ENCODE measurements around the gene RGS14. TPM values are rescaled to one million over a fixed set of nuclear protein-coding genes. Genes with fewer than 3 reads are reported as not detected.
"Not testable (repeated sequence)": the region's sequence is repeated elsewhere in the genome, so short reads cannot be mapped to it uniquely, and the experiment has no call there.

RGS14 gene
- total and polyA plus RNA-seq, 7 experiments from 2014 or later, result 32.9 to 196 (median 100) TPM

- H3K4me3 Mint-ChIP-seq, result peak overlapping the region; percentile 64 to 86 (median 82)
- Histone ChIP-seq H3K4me1 (ENCODE audit: control insufficient read depth in 2 of 2, insufficient read depth in 2 of 2, low read length in 2 of 2) (peaks cover 36 to 75% of the 10 kb centered on the region in 2 donors), H3K27ac (ENCODE audit: low read depth, low read length) (peak overlapping the region; percentile 76), H3K27me3 (ENCODE audit: control insufficient read depth in 2 of 2, insufficient read depth in 2 of 2, low read length in 2 of 2) (no peaks in the 10 kb centered on the region), H3K4me3 (ENCODE audit: low read length) (peak overlapping the region; percentile 43), H3K36me3 (ENCODE audit: control insufficient read depth in 2 of 3, insufficient read depth in 3 of 3, low read length in 3 of 3) (peaks cover 16 to 40% (median 21%) of the 10 kb centered on the region in 3 experiments), H3K9me3 (ENCODE audit: control insufficient read depth in 2 of 3, low read length in 3 of 3) (no peaks in the 10 kb centered on the region)
- no peaks in the 10 kb centered on the region for H3K9me3 Mint-ChIP-seq
- DNase-seq, result no peak
- peak overlapping the region; percentile 40 to 95 (median 90) for H3K27ac Mint-ChIP-seq
- peak; percentile 20 for ATAC-seq
- intact Hi-C loops (cut with micrococcal nuclease), result loop anchor here (1.0 to 2.0 kb wide), 4 partner anchors 16 to 61 kb away; partner anchors contain the start of gene RGS14 (in 1 of the 2)
- POLR2A ChIA-PET, result interaction anchor here (0.7 to 7.3 kb wide), 12 partner anchors 11 to 82 kb away, joined by 3 to 123 read pairs (median 11); partner anchors contain the start of genes GRK6, LMAN2, RGS14 and SLC34A1
- CTCF ChIA-PET, result interaction anchor here (0.6 to 6.0 kb wide), 14 partner anchors 10 to 93 kb away, joined by 3 to 75 read pairs (median 8); partner anchors contain the start of genes LMAN2, MXD3, RGS14 and SLC34A1
- H3K27me3 Mint-ChIP-seq, result no peaks in the 10 kb centered on the region
- peaks cover 12 to 36% (median 14%) of the 10 kb centered on the region in 5 donors for H3K36me3 Mint-ChIP-seq
- H3K4me1 Mint-ChIP-seq, result peaks cover 55 to 87% (median 74%) of the 10 kb centered on the region in 7 donors
Measured at GRCh38 chr5:177372910-177373309, 15.2 kb downstream of the RGS14 start.

GRCh38 chr5:177373806-177374205, 16.1 kb downstream of the RGS14 start:
- peaks cover 8 to 32% (median 15%) of the 10 kb centered on the region in 3 experiments for H3K36me3 ChIP-seq (ENCODE audit: control insufficient read depth in 2 of 3, insufficient read depth in 3 of 3, low read length in 3 of 3)
- peak overlapping the region; percentile 26 to 94 (median 90) for H3K27ac Mint-ChIP-seq
- H3K36me3 Mint-ChIP-seq, result peaks cover 5 to 29% (median 9%) of the 10 kb centered on the region in 5 donors
- POLR2A ChIA-PET, result interaction anchor here (0.9 to 7.3 kb wide), 8 partner anchors 11 to 81 kb away, joined by 3 to 123 read pairs (median 20); partner anchors contain the start of genes GRK6, RGS14 and SLC34A1
- H3K9me3 ChIP-seq (ENCODE audit: control insufficient read depth in 2 of 3, low read length in 3 of 3), result no peaks in the 10 kb centered on the region
- no peaks in the 10 kb centered on the region for H3K27me3 ChIP-seq (ENCODE audit: control insufficient read depth in 2 of 2, insufficient read depth in 2 of 2, low read length in 2 of 2)
- H3K4me1 ChIP-seq (ENCODE audit: control insufficient read depth in 2 of 2, insufficient read depth in 2 of 2, low read length in 2 of 2), result peaks cover 36 to 70% of the 10 kb centered on the region in 2 donors
- no peaks in the 10 kb centered on the region for H3K27me3 Mint-ChIP-seq
- H3K4me3 Mint-ChIP-seq, result peak overlapping the region; percentile 16 to 85 (median 64)
- peak overlapping the region; percentile 76 for H3K27ac ChIP-seq (ENCODE audit: low read depth, low read length)
- no peak for DNase-seq
- intact Hi-C loops (cut with micrococcal nuclease), result loop anchor here (1.0 to 2.0 kb wide), 2 partner anchors 15 to 16 kb away; no protein-coding TSS in a partner anchor
- H3K9me3 Mint-ChIP-seq, result no peaks in the 10 kb centered on the region
- CTCF ChIA-PET, result interaction anchor here (0.9 to 6.0 kb wide), 8 partner anchors 9 to 82 kb away, joined by 3 to 75 read pairs (median 5); partner anchors contain the start of genes MXD3 and SLC34A1
- H3K4me1 Mint-ChIP-seq, result peaks cover 48 to 84% (median 65%) of the 10 kb centered on the region in 7 donors
- no peak for ATAC-seq
- no peak overlapping the region for H3K4me3 ChIP-seq (ENCODE audit: low read length)

DNA sequence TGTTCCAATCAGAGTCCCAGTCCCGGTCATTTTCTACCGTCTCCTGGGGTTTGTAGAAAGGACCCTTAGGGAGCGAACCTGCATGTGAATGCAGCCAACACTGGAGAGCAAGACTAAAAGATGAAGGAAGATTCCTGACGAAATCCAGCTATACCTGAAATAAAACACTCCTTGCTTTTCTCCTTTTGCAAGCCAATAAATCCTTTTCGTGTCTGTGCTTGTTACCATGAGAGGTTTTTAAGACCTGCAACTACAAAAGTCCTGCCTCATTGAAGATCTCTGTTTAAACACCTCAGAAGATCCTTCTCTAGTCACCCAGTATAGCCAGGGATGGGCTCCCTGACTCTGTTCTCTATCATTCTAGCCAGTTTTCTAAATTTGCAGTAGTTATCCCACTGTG, 16.5 kb downstream of the RGS14 start:
- intact Hi-C loops (cut with micrococcal nuclease), result no loop called here
- peak overlapping the region; percentile 26 to 94 (median 90) for H3K27ac Mint-ChIP-seq
- H3K4me3 Mint-ChIP-seq, result peak overlapping the region; percentile 16 to 82 (median 64)
- peaks cover 44 to 83% (median 64%) of the 10 kb centered on the region in 7 donors for H3K4me1 Mint-ChIP-seq
- no peaks in the 10 kb centered on the region for H3K27me3 ChIP-seq (ENCODE audit: control insufficient read depth in 2 of 2, insufficient read depth in 2 of 2, low read length in 2 of 2)
- H3K27me3 Mint-ChIP-seq, result no peaks in the 10 kb centered on the region
- no peaks in the 10 kb centered on the region for H3K9me3 ChIP-seq (ENCODE audit: control insufficient read depth in 2 of 3, low read length in 3 of 3)
- H3K36me3 ChIP-seq (ENCODE audit: control insufficient read depth in 2 of 3, insufficient read depth in 3 of 3, low read length in 3 of 3), result peaks cover 4 to 27% (median 13%) of the 10 kb centered on the region in 3 experiments
- H3K36me3 Mint-ChIP-seq, result peaks cover 1 to 25% (median 5%) of the 10 kb centered on the region in 5 donors
- H3K4me1 ChIP-seq (ENCODE audit: control insufficient read depth in 2 of 2, insufficient read depth in 2 of 2, low read length in 2 of 2), result peaks cover 36 to 66% of the 10 kb centered on the region in 2 donors
- ChIA-PET CTCF (interaction anchor here (0.9 to 6.0 kb wide), 7 partner anchors 9 to 64 kb away, joined by 3 to 75 read pairs (median 4); partner anchors contain the start of genes MXD3 and SLC34A1), POLR2A (interaction anchor here (1.8 to 7.3 kb wide), 6 partner anchors 10 to 81 kb away, joined by 5 to 123 read pairs (median 30); partner anchors contain the start of genes GRK6, RGS14 and SLC34A1)
- no peak overlapping the region for H3K4me3 ChIP-seq (ENCODE audit: low read length)
- ATAC-seq, result no peak
- no peak for DNase-seq
- no peaks in the 10 kb centered on the region for H3K9me3 Mint-ChIP-seq
- peak overlapping the region; percentile 76 for H3K27ac ChIP-seq (ENCODE audit: low read depth, low read length)

DNA sequence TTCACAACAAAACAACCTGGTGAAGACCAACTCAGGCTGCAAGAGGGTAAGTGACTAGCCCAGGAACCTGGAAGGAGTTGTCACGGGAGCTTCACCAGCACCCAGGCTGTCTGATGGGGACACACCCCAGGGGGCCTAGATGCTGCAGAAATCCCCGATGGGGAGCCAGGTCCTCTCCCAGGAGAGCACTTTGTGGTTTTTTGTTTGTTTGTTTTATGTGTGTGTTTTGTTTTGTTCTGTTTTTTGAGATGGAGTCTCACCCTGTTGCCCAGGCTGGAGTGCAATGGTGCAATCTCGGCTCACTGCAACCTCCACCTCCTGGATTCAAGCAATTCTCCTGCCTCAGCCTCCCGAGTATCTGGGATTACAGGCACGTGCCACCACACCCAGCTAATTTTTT, 17.8 kb downstream of the RGS14 start:
- H3K4me3 ChIP-seq (ENCODE audit: low read length); H3K27me3 Mint-ChIP-seq; H3K27me3 ChIP-seq (ENCODE audit: control insufficient read depth in 2 of 2, insufficient read depth in 2 of 2, low read length in 2 of 2); H3K9me3 Mint-ChIP-seq; DNase-seq; ATAC-seq; H3K9me3 ChIP-seq (ENCODE audit: control insufficient read depth in 2 of 3, low read length in 3 of 3); intact Hi-C loops (cut with micrococcal nuclease): not testable (repeated sequence)
- peaks cover 30 to 57% of the 10 kb centered on the region in 2 donors for H3K4me1 ChIP-seq (ENCODE audit: control insufficient read depth in 2 of 2, insufficient read depth in 2 of 2, low read length in 2 of 2)
- peaks cover 0 to 19% (median 4%) of the 10 kb centered on the region in 5 donors for H3K36me3 Mint-ChIP-seq
- peak overlapping the region in 8 of 9 donors; percentile 68 to 94 (median 88) for H3K27ac Mint-ChIP-seq
- H3K4me1 Mint-ChIP-seq, result peaks cover 43 to 81% (median 61%) of the 10 kb centered on the region in 7 donors
- ChIA-PET CTCF (interaction anchor here (1.0 kb wide), 1 partner anchor 14 kb away, joined by 3 read pairs; no protein-coding TSS in a partner anchor), POLR2A (interaction anchor here (0.7 to 7.3 kb wide), 5 partner anchors 9 to 80 kb away, joined by 3 to 123 read pairs (median 6); partner anchors contain the start of genes LMAN2, RGS14 and SLC34A1)
- peaks cover 0 to 16% (median 4%) of the 10 kb centered on the region in 3 experiments for H3K36me3 ChIP-seq (ENCODE audit: control insufficient read depth in 2 of 3, insufficient read depth in 3 of 3, low read length in 3 of 3)
- peak overlapping the region; percentile 48 for H3K27ac ChIP-seq (ENCODE audit: low read depth, low read length)
- H3K4me3 Mint-ChIP-seq, result peak overlapping the region in 2 of 10 donors; percentile 65 to 79

DNA sequence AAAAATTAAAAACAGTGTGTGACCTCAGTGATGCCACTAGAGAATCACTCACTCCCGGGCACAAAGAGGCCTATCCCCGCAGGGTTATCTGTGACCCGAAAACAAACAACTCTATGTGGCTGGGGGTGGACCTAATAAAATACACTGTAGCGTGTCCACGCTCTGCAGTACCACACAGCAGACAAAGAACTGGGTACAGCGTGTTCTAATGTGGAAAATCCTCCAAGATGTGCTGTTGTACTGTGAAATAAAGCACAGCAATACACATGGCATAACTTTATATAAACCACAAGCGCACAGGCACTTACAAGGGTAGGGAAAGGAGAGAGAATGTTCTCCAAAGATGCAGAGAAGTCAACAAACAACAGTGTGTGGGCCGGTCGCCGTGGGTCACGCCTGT, 18.4 kb downstream of the RGS14 start:
- Mint-ChIP-seq H3K27ac (peak overlapping the region in 8 of 9 donors; percentile 70 to 94 (median 86)), H3K9me3 (no peaks in the 10 kb centered on the region), H3K36me3 (peaks cover 0 to 19% (median 4%) of the 10 kb centered on the region in 5 donors), H3K4me1 (peaks cover 43 to 83% (median 61%) of the 10 kb centered on the region in 7 donors), H3K27me3 (no peaks in the 10 kb centered on the region), H3K4me3 (peak overlapping the region in 1 of 10 donors; percentile 52)
- Histone ChIP-seq H3K36me3 (ENCODE audit: control insufficient read depth in 2 of 3, insufficient read depth in 3 of 3, low read length in 3 of 3) (peaks cover 0 to 15% (median 4%) of the 10 kb centered on the region in 3 experiments), H3K27ac (ENCODE audit: low read depth, low read length) (peak overlapping the region; percentile 40), H3K4me1 (ENCODE audit: control insufficient read depth in 2 of 2, insufficient read depth in 2 of 2, low read length in 2 of 2) (peaks cover 30 to 53% of the 10 kb centered on the region in 2 donors), H3K4me3 (ENCODE audit: low read length) (no peak overlapping the region), H3K9me3 (ENCODE audit: control insufficient read depth in 2 of 3, low read length in 3 of 3) (no peaks in the 10 kb centered on the region), H3K27me3 (ENCODE audit: control insufficient read depth in 2 of 2, insufficient read depth in 2 of 2, low read length in 2 of 2) (no peaks in the 10 kb centered on the region)
- POLR2A ChIA-PET, result interaction anchor here (0.7 to 0.8 kb wide), 2 partner anchors 24 to 64 kb away, joined by 3 read pairs; partner anchors contain the start of genes LMAN2 and MXD3
- CTCF ChIA-PET, result interaction anchor here (1.5 to 3.2 kb wide), 2 partner anchors 13 to 66 kb away, joined by 3 to 20 read pairs; no protein-coding TSS in a partner anchor
- no peak for ATAC-seq
- no peak for DNase-seq
- intact Hi-C loops (cut with micrococcal nuclease), result no loop called here

All from naive thymus-derived CD4-positive, alpha-beta T cell (primary cell).